Adrenal gland (tissue), 19 donors: Measurements from ENCODE around the gene NECAB2. TPM values are rescaled to one million over a fixed set of nuclear protein-coding genes. Genes with fewer than 3 reads are reported as not detected.
A peak's percentile ranks its signal among the peaks of the same experiment; 100 is the strongest.

ENCODE experiments used
- DNase-seq, 7 donors: peaks; one replicate each; pipeline ENCODE4 v3.0.0-alpha.2; 2019 to 2020
- H3K27ac ChIP-seq, 5 donors: fragments of 200-600 bp; sonication (generic) in 4 of 5; 1 replicate in 3 of 5; 2 replicates in 2 of 5; pipeline versions ENCODE4 v1.5.1 to v1.8.0; 2016 to 2020; ENCODE audit warnings: mild to moderate bottlenecking in 1 of 5
- H3K27me3 ChIP-seq: fragments of 200-600 bp; 2 replicates; pipeline ENCODE4 v1.8.0; 2021
- H3K36me3 ChIP-seq, 2 donors: fragments of 200-600 bp; replicated peaks in 1 of 2; 1 replicate in 1 of 2; 2 replicates in 1 of 2; pipeline versions ENCODE4 v1.5.1 to v1.8.0; 2018 to 2022
- H3K4me1 ChIP-seq, 2 donors: fragments of 200-600 bp; replicated peaks in 1 of 2; 1 replicate in 1 of 2; 2 replicates in 1 of 2; pipeline versions ENCODE4 v1.5.1 to v1.8.0; 2018 to 2021
- H3K4me3 ChIP-seq, 4 donors: fragments of 200-600 bp; sonication (generic) in 3 of 4; one replicate each; pipeline ENCODE4 v1.5.1; 2016 to 2018
- H3K9me3 ChIP-seq, 3 donors: fragments of 200-600 bp; sonication (generic) in 1 of 3; replicated peaks in 1 of 3; 1 replicate in 2 of 3; 2 replicates in 1 of 3; pipeline versions ENCODE4 v1.5.1 to v1.8.0; 2016 to 2021
- POLR2A ChIP-seq, 2 donors: fragments of 450-650 bp; IDR thresholded peaks; one replicate each; pipeline ENCODE4 v1.6.1; 2017; ENCODE audit warnings: antibody characterized with exemption in 2 of 2, mild to moderate bottlenecking in 2 of 2, moderate library complexity in 1 of 2
- WGBS, 4 donors: extraction: QIAGEN DNeasy Blood & Tissue Kit in 2 of 4; methylation state at CpG; one replicate each; pipeline versions ENCODE4 v1.1.5 to v1.1.7; 2013 to 2017; 5-methylcytosine and 5-hydroxymethylcytosine counted together
- intact Hi-C, 2 donors: fragments of 100-400 bp; cut with DNase I; formaldehyde crosslinking; loops; one replicate each; pipeline versions ENCODE4 v1.14.1 to v1.15.0; 2022 to 2023
- long read RNA-seq, 10 donors: library from polyadenylated mRNA in 3 of 10; unstranded in 2 of 10; stranded (forward) in 1 of 10; transcript quantifications; one replicate each; pipeline ENCODE4 v2.0.0 and lab custom pipeline, GENCODE V29; 2021 to 2026
- polyA plus RNA-seq, 3 donors: library from polyadenylated mRNA; stranded (reverse); fragments of 200-250 nt in 2 of 3; fragments of 350-450 nt in 1 of 3; fragmentation: Illumina TruSeq in 1 of 3; extraction: RNeasy Lipid Tissue Mini Kit (QIAGEN cat#74804) in 1 of 3; gene quantifications; one replicate each; pipeline ENCODE4 v1.2.3, GENCODE V29; 2013 to 2014
- total RNA-seq, 9 donors: library from RNA; depleted of rRNA in 4 of 9; stranded (reverse); fragments of >200 nt in 4 of 9; fragments of 120-200 nt in 1 of 9; fragmentation: NEBNext Ultra II Directional in 1 of 9; extraction: Animal tissue kit (Norgen Biotek cat#: 25700) in 1 of 9; gene quantifications; one replicate each; pipeline versions ENCODE4 v1.1.0 to v1.2.4, GENCODE V29; 2013 to 2023
- TF ChIP-seq, protein P1 (sequence below), 6 experiments: fragments of 450-650 bp in 4 of 6; fragments of 200-600 bp in 2 of 6; sonication (generic) in 1 of 6; IDR thresholded peaks; 1 replicate in 5 of 6; 2 replicates in 1 of 6; pipeline versions ENCODE4 v1.5.1 to v1.8.0; 2016 to 2021; ENCODE audit warnings: antibody characterized with exemption in 6 of 6, mild to moderate bottlenecking in 2 of 6, moderate library complexity in 1 of 6
- donor health status: healthy with polysubstance abuse.
- donor health status: Bipolar disorder and iron deficiency.
- donor health status: DM: yes; HTN: yes; CAD: no.
- donor health status: DM: no; HTN: no; CAD: no.
- donor health status: DM: no; HTN: no; CAD: no.
- donor health status: DM: yes; HTN: yes; CAD: no.

Gene NECAB2
- total RNA-seq = 1 to 10 TPM in 1 of 9 donors, under 1 TPM in 5, not detected in 3; 0.14 to 2.1 (median 0.34) TPM
- 1 to 10 TPM in 2 of 3 donors, under 1 TPM in 1; 0.22 to 1.9 (median 1.7) TPM for polyA plus RNA-seq
- long read RNA-seq, donor 1, partial matches to known transcripts = 0 of 4 reads
- long read RNA-seq, donor 1, other reads (novel, unspliced or antisense) = 0 of 4 reads
- long read RNA-seq, donor 2, partial matches to known transcripts = 0 of 1 reads
- long read RNA-seq, donor 2, other reads (novel, unspliced or antisense) = 0 of 1 reads
- long read RNA-seq, donor 3 = 0 reads
- long read RNA-seq, donor 4 = 0 reads
- long read RNA-seq, donor 5 = 0 reads
- long read RNA-seq, donor 6 = 0 reads
- long read RNA-seq, donor 7, partial matches to known transcripts = 0 of 1 reads
- long read RNA-seq, donor 7, other reads (novel, unspliced or antisense) = 0 of 1 reads
- long read RNA-seq, donor 8, partial matches to known transcripts = 0 of 3 reads
- long read RNA-seq, donor 8, other reads (novel, unspliced or antisense) = 0 of 3 reads
- long read RNA-seq, donor 9 = 0 reads
- long read RNA-seq, donor 10 = 0 reads

DNA sequence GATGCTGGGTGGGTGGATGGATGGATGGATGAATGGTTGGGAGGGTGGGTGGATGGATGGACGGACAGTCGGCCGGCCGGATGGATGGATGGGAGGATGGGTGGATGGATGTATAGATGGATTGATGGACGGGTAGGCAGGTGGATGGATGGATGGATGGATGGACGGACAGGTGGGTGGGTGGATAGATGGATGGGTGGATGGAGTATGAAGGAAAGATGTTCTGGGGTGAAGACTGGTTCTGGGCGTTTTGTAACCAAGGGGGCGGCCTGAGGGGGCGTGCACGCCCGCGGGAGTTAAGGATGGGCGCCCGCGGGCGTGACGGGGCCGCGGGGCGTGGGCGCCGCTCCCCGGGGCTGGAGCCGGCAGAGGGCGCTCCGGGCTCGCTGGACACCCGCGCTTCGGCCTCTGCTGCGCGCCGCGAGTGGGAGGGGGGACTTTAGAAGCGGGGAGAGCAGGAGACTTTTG lies at the start of gene NECAB2:
TSS of gene NECAB2 (plus strand) at position 407 of the 468 bp plus-strand sequence. CDS start 405 bp downstream, outside the sequence.
- no peaks in the 10 kb centered on the region for H3K27me3 ChIP-seq
- DNase-seq = peak in 3 of 7 donors; percentile 53 to 67 (median 65)
- TF ChIP-seq POLR2A (IDR thresholded peaks at IDR 0.05) = no peak
- TF ChIP-seq, protein P1, sequence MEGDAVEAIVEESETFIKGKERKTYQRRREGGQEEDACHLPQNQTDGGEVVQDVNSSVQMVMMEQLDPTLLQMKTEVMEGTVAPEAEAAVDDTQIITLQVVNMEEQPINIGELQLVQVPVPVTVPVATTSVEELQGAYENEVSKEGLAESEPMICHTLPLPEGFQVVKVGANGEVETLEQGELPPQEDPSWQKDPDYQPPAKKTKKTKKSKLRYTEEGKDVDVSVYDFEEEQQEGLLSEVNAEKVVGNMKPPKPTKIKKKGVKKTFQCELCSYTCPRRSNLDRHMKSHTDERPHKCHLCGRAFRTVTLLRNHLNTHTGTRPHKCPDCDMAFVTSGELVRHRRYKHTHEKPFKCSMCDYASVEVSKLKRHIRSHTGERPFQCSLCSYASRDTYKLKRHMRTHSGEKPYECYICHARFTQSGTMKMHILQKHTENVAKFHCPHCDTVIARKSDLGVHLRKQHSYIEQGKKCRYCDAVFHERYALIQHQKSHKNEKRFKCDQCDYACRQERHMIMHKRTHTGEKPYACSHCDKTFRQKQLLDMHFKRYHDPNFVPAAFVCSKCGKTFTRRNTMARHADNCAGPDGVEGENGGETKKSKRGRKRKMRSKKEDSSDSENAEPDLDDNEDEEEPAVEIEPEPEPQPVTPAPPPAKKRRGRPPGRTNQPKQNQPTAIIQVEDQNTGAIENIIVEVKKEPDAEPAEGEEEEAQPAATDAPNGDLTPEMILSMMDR (IDR thresholded peaks at IDR 0.05) = peak in 5 of 6 experiments; percentile 22 to 70 (median 62)
- 6 to 21% (median 9%) methylated on average over 16 to 35 of the region's 35 CpGs for WGBS, 4 donors
- H3K9me3 ChIP-seq = no peaks in the 10 kb centered on the region
- intact Hi-C loops = loop anchor here (5.0 to 10.0 kb wide), 4 partner anchors 41 to 517 kb away; partner anchors contain the start of gene TAF1C (in 1 of the 2)
- no peaks in the 10 kb centered on the region for H3K4me1 ChIP-seq
- no peak within 1 kb of the TSS for H3K27ac ChIP-seq
- peaks cover 0 to 19% of the 10 kb centered on the region in 2 donors for H3K36me3 ChIP-seq
- peak within 1 kb of the TSS in 1 of 4 donors; percentile 43 for H3K4me3 ChIP-seq

DNA sequence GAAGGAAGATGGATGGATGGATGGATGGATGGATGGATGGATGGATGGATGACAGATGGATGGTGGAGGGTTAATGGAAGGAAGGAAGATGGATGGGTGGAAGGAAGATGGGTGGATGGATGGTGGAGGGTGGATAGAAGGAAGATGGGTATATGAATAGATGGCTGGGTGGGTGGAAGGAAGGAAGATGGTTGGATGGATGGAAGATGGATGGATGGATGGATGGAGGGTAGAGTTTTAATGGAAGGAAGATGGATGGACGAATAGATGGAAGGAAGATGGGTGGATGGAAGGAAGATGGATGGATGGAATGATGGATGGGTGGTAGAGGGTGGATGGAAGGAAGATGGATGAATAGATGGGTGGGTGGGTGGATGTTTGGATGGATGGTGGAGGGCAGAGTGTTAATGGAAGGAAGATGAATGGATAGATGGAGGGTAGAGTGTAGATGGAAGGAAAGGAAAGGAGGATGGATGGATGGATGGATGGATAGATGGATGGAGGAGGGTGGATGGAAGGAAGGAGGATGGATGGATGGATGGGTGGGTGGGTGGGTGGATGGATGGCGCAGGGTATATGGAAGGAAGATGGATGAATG lies 47.1 kb upstream of the NECAB2 start:
- 92 to 98% (median 95%) methylated on average over 2 of the region's 2 CpGs for WGBS, 4 donors
- DNase-seq = no peak
- H3K36me3 ChIP-seq = peaks cover 0 to 32% of the 10 kb centered on the region in 2 donors
- H3K9me3 ChIP-seq = no peaks in the 10 kb centered on the region
- H3K4me1 ChIP-seq = no peaks in the 10 kb centered on the region
- H3K4me3 ChIP-seq = no peak overlapping the region
- H3K27me3 ChIP-seq = no peaks in the 10 kb centered on the region
- no peak overlapping the region for H3K27ac ChIP-seq
- intact Hi-C loops = loop anchor here in 1 of 2 donors (10.0 kb wide), 1 partner anchor 134 kb away; no protein-coding TSS in a partner anchor
- TF ChIP-seq, protein P1 (IDR thresholded peaks at IDR 0.05) = no peak
- no peak for TF ChIP-seq POLR2A (IDR thresholded peaks at IDR 0.05)

DNA sequence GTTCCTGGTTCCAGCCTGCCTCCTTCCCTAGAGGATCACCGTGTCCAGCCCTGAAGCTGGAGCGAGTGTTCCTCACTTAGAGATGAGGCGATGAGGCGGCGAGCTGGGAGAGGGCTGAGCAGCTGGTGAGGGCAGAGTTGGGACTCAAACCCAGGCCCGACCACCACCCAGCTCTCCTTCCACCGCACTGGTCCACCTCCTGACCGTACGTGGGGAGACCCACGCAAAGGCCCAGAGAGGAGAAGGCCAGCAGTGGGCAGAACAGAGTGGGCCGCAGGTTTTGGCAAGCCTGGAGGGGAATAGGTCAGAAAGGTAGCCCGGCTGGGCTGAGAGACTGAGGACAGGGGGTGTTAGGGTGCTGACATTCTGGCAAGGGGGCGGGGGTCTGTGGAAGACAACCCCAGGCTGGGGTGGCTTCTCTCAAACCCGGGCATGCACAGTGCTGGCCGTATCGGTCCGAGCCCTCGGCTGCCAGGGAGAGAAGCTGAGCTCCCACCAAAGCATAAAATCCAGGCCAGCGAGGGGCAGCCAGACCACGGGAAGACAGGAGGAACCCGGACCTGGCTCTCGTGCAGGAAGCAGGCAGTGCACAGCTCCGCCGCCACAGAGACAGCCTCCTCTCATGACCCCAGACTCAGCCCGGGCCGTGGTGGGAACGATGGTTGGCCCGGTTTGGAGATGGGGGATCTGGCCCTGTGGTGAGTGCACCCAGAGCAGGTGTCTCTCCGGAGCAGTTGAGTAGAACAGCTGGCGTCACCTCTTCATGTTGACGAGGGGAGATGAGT lies 44.3 kb upstream of the NECAB2 start:
- Histone ChIP-seq H3K9me3 (no peaks in the 10 kb centered on the region), H3K36me3 (peaks cover 0 to 13% of the 10 kb centered on the region in 2 donors), H3K27me3 (no peaks in the 10 kb centered on the region), H3K4me3 (no peak overlapping the region), H3K27ac (no peak overlapping the region), H3K4me1 (peaks cover 3 to 5% of the 10 kb centered on the region in 2 donors)
- TF ChIP-seq, protein P1 (IDR thresholded peaks at IDR 0.05) = no peak
- TF ChIP-seq POLR2A (IDR thresholded peaks at IDR 0.05) = no peak
- DNase-seq = no peak
- intact Hi-C loops = loop anchor here in 1 of 2 donors (10.0 kb wide), 1 partner anchor 131 kb away; no protein-coding TSS in a partner anchor
- WGBS, 4 donors = 88 to 90% (median 90%) methylated on average over 22 to 31 of the region's 31 CpGs
